ENCODE data around the gene KISS1.

KISS1 gene

DNA sequence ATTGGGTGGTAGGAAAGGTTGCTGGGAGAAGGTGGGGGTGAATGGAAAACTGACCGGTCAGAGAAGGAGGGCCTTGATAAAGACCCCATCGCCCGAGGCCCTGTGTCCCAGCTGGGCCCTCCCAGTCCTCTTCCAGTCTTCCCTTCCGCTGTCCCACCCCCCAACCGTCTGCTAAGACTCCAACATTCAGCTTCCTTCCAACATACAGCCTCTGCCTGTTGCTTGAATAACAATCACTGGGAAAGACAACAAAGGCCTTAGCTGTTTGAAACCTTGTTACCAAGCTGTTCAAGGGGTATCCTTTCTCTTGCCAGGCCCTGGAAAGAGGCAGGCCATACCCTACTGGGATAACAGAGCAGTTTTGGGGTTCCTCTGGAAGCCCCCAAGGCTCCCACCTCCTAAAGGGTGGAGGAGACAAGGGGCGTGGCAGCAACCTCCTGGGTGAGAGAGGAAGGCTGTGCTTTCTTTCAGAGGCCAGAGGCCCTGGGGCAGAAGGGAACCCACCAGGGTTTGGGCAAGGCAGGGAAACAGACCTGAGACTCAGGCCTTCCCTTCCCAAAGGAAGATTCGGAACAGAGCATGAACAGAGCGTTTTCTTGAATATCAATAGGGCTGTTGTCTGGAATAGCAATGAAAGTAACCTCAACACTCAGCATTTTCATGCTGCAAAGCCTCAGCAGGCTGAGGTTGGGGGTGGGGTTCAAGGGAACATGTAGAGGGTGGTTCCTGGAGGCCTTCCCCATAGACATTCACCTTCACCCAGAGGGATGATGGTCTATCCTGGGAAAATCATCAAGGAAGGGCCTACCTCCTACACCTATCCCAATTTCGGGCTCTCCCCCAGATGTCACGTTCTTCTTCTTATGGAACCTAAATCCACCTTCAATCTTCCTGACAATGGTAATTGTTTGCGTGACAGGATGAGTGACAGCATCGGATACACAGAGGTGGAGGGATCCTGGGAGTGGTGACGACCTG, 48.6 kb downstream of the KISS1 start:
- no peak overlapping the region for H3K4me3 ChIP-seq (ENCODE audit: low read depth, low read length)
- DNase-seq (ENCODE audit: low read depth) = no peak
- TF ChIP-seq, protein P1, sequence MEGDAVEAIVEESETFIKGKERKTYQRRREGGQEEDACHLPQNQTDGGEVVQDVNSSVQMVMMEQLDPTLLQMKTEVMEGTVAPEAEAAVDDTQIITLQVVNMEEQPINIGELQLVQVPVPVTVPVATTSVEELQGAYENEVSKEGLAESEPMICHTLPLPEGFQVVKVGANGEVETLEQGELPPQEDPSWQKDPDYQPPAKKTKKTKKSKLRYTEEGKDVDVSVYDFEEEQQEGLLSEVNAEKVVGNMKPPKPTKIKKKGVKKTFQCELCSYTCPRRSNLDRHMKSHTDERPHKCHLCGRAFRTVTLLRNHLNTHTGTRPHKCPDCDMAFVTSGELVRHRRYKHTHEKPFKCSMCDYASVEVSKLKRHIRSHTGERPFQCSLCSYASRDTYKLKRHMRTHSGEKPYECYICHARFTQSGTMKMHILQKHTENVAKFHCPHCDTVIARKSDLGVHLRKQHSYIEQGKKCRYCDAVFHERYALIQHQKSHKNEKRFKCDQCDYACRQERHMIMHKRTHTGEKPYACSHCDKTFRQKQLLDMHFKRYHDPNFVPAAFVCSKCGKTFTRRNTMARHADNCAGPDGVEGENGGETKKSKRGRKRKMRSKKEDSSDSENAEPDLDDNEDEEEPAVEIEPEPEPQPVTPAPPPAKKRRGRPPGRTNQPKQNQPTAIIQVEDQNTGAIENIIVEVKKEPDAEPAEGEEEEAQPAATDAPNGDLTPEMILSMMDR (IDR thresholded peaks at IDR 0.05; ENCODE audit: low read depth, low read length, missing control alignments) = no peak

DNA sequence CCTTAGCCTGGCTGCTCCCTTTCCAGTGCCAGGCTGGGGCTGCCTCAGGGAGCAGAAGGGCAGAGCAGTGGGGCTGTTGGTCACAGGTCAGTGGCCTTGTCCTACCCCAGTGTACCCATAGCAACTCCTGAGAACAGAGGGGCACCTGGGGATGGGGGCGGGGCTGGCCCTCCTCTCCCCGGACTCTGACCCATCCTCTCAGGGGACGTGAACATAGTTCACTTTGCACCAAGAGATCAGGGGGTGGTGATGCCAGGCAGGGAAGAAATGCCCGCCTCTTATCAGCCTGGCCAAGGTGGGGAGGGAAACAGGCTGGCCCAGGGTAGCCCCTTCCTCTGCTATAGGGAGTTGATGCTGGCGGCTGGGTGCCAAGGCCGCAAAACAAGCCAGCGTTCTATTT, 49.3 kb downstream of the KISS1 start:
- DNase-seq (ENCODE audit: low read depth) = no peak
- TF ChIP-seq, protein P1 (IDR thresholded peaks at IDR 0.05; ENCODE audit: low read depth, low read length, missing control alignments) = no peak
- H3K4me3 ChIP-seq (ENCODE audit: low read depth, low read length) = no peak overlapping the region

DNA sequence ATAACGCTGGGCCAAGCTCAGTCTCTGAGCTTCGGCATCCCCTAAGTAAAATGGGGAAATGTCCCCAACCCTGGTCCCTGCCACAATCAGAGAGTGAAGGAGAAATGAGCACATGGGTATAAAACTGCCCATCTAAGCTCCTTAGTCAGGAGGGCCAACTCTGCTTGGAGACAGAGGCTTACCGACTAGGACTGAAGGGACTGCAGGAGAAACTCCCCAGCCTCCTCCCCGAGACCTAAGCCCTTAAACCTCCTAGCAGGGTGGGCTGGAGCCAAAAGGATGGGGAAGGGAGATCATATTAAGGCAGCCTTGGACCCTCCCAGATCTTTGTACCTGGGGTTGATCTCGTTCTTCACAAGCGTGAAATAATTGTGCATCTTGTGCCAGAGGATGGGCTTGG, 50.0 kb downstream of the KISS1 start:
- TF ChIP-seq, protein P1 (IDR thresholded peaks at IDR 0.05; ENCODE audit: low read depth, low read length, missing control alignments) = no peak
- DNase-seq (ENCODE audit: low read depth) = no peak
- no peak overlapping the region for H3K4me3 ChIP-seq (ENCODE audit: low read depth, low read length)

- DNase-seq (ENCODE audit: low read depth) = no peak
- TF ChIP-seq, protein P1 (IDR thresholded peaks at IDR 0.05; ENCODE audit: low read depth, low read length, missing control alignments) = no peak
Observed at GRCh38 chr1:204145033-204145504, 51.2 kb downstream of the KISS1 start.

DNA sequence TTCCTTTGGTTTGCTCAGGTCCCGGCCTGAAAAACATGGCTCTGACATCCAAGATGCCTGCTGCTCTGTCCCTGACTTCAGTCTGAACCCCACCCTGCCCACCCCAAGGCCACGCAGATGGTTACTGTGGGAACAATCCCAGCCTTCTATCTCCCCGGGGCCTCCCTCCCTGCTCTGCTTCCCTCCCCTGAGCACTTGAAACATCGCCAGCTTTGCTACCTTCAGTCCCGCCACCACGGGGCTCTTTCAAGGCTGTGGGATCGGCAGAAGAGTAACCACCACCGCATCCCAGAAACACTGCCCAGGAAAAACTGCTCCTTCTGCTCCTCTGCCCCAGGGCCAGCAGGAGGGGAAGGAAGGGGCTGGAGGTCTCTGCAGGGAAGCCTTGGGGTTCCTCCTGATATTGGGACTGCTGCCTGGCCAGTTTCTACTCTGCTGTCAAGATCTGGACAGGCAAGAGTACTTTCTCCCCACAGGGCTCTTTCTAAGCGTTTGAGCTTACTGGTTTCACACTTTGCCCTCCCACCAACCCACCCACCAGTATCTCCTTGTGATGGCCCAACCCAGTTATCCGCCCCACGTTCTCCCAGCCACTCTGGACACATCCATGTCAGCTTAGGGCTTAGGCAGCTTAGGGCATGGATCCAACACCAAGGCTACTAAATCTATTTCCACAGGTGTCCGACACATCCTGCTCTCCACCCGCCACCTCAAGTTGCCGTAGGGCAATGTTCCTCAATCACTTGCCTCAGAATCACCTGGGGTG, 52.8 kb downstream of the KISS1 start:
- TF ChIP-seq, protein P1 (IDR thresholded peaks at IDR 0.05; ENCODE audit: low read depth, low read length, missing control alignments) = no peak
- DNase-seq (ENCODE audit: low read depth) = no peak
- no peak overlapping the region for H3K4me3 ChIP-seq (ENCODE audit: low read depth, low read length)

More at GRCh38 chr1:204145033-204145504, 51.2 kb downstream of the KISS1 start:
- no peak overlapping the region for H3K4me3 ChIP-seq (ENCODE audit: low read depth, low read length)

DNA sequence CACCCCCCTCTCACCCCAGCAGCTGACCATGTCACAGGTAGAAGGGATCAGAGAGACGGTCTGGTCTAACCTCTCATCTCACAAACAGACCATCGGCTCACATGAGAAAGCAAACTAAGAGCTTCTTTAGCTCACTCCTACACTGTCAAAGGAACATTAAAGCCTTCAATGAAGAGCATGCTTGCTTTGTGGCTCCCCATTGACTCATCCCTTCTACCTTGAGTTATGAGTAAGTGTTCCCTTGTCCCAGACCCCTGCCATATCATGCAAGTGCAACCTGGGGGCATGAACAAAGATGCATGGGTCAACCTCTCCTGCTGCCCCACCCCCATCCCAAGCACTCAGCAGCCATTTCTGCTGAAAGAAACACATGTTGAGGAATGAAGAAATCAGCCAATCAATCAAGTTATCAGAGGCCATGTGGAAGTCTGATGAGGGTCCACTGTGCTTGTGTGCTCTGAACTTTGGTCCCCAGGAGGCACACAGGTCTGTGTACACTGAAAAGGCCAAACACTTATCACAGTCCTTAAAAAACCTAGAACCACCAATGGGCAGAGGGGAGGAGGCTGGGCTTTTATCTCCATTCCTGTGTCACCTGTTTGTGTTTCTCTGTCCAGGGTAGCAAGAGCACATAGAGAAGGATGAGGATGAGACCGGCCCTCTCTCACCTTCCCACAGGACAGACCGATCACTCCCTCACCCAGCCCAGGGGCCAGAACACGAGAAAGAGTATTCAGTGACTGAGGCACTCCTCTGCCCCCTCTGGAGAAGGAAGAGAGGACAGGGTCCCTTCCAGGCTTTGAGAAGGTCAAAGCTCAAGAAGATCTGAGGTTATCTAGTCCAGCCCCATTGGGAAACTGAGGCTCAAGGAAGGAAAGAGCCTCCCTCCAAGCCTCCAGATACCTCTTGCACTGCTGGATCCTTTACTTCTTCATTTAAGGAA, 54.0 kb downstream of the KISS1 start:
- no peak overlapping the region for H3K4me3 ChIP-seq (ENCODE audit: low read depth, low read length)
- no peak for DNase-seq (ENCODE audit: low read depth)
- TF ChIP-seq, protein P1 (IDR thresholded peaks at IDR 0.05; ENCODE audit: low read depth, low read length, missing control alignments) = no peak
